ENCODE results near the gene NPPC.
"Not testable (repeated sequence)": the region's sequence is repeated elsewhere in the genome, so short reads cannot be mapped to it uniquely, and the experiment has no call there.

Gene NPPC

GRCh38 chr2:231914077-231914690, 12.0 kb downstream of the NPPC start:
- no peak overlapping the region for H3K4me3 ChIP-seq (ENCODE audit: low read depth, low read length)
- TF ChIP-seq CTCF (IDR thresholded peaks at IDR 0.05; ENCODE audit: control insufficient read depth, extremely low read depth, insufficient read depth) = no peak
- DNase-seq (ENCODE audit: low read depth) = no peak

DNA sequence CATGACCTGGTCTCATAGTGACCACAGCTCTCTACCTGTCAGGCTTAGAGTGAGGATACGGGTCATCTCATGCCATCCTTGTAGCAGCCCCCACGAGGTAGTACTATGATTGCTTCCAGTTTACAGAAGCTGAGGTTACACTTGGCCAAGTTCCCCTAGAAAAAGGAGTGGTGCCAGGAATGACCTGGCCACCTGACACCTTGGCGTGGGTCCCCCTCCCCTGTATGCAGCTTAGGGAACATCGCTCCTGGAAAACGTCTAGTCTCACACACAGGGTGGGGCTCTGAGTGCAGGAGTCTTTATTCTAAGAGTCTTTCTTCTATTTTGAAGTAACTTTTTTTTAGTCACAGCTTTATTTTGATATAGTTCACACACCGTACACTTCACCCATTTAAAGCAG, 14.8 kb downstream of the NPPC start:
- H3K4me3 ChIP-seq (ENCODE audit: low read depth, low read length) = no peak overlapping the region
- TF ChIP-seq CTCF (IDR thresholded peaks at IDR 0.05; ENCODE audit: control insufficient read depth, extremely low read depth, insufficient read depth) = no peak
- DNase-seq (ENCODE audit: low read depth) = no peak

- H3K4me3 ChIP-seq (ENCODE audit: low read depth, low read length) = no peak overlapping the region
- DNase-seq (ENCODE audit: low read depth) = no peak
- no peak for TF ChIP-seq CTCF (IDR thresholded peaks at IDR 0.05; ENCODE audit: control insufficient read depth, extremely low read depth, insufficient read depth)
These were observed 15.4 kb downstream of the NPPC start for GRCh38 chr2:231910771-231911170.

DNA sequence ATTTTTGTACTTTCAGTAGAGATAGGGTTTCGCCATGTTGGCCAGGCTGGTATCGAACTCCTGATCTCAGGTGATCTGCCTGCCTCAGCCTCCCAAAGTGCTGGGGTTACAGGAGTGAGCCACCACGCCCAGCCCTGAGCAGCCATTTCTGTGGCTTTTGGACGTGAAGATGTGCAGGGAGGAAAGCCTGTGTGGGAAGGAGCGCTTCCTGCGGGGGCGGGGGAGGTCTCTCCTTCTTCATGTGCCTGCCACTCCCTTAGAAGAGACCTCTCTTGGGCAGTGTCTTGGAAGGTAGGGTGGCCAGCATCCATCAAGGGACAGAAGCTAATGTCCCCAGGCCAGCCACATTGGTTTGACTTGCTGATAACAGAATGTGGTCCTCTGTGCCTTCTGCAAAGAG, 16.0 kb downstream of the NPPC start:
- DNase-seq (ENCODE audit: low read depth); H3K4me3 ChIP-seq (ENCODE audit: low read depth, low read length): not testable (repeated sequence)

GRCh38 chr2:231909631-231910030, 16.6 kb downstream of the NPPC start:
- TF ChIP-seq CTCF (IDR thresholded peaks at IDR 0.05; ENCODE audit: control insufficient read depth, extremely low read depth, insufficient read depth) = no peak
- no peak overlapping the region for H3K4me3 ChIP-seq (ENCODE audit: low read depth, low read length)
- DNase-seq (ENCODE audit: low read depth) = no peak

- TF ChIP-seq CTCF (IDR thresholded peaks at IDR 0.05; ENCODE audit: control insufficient read depth, extremely low read depth, insufficient read depth) = no peak
- H3K4me3 ChIP-seq (ENCODE audit: low read depth, low read length) = no peak overlapping the region
- DNase-seq (ENCODE audit: low read depth) = no peak
These were observed 17.6 kb downstream of the NPPC start for GRCh38 chr2:231908584-231908983.

DNA sequence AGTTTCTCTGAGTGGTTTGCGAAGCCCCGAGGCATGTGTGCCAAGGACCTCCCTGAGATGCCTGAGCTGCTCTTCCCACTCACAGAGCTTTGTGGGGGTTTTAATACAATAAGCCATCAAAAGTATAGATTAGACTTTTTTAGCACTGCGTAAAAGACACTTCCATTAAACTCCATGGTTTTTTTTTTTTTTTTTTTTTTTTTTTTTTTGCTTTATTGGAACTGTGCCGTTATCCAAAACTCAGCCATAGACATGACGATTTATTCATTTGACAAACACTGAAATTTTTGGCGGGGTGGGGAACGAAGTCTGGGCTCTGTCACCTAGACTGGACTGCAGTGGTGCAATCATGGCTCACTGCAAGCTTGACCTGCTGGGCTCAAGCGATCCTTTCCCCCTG, 18.4 kb downstream of the NPPC start:
- no peak overlapping the region for H3K4me3 ChIP-seq (ENCODE audit: low read depth, low read length)
- DNase-seq (ENCODE audit: low read depth) = no peak
- no peak for TF ChIP-seq CTCF (IDR thresholded peaks at IDR 0.05; ENCODE audit: control insufficient read depth, extremely low read depth, insufficient read depth)
